Middle frontal gyrus (tissue), 1 donor: ENCODE data around the gene CRMP1.
A peak's percentile ranks its signal among the peaks of the same experiment; 100 is the strongest.

ENCODE experiments used
- DNase-seq: peaks from one replicate; pipeline ENCODE4 v3.0.0-alpha.2; 2015; ENCODE audit warnings: low spot score; ENCODE audit errors: extremely low spot score

Gene CRMP1

DNA sequence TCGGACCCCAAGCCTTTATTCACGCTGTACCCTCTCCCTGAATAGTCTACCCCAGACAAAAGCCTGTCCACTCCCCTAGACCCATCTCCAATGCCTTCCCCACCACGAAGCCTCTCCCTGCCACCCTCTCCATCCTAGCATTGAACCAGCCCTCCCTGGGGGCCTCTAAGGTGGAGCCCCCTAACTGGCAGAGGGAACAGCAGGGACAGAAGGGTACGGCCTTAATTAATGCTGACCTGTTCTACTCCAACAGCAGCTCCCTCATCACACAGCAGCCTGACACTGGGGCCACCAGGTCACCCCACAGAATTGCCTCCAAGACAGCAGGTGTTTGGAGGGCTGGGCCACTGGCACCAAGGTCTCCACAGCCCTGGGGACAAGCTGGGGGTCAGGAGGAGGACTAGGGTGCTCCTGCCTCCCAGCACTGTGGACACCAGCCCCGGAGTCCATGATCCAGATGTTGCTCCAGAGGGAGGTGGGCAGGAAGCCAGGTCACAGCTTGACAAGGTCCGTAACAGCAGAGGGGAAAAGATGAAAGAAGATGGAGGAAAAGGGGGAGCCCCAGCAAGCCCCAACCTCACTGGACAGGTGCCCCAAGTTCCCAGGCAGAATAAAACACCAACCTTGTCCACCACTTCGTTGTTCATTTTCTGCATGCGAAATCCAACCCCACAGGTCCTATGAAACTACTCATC lies 3.7 kb downstream of the CRMP1 start:
- no peak for DNase-seq

- peak; percentile 35 for DNase-seq
These were observed 4.5 kb downstream of the CRMP1 start for GRCh38 chr4:5888222-5889001.

DNA sequence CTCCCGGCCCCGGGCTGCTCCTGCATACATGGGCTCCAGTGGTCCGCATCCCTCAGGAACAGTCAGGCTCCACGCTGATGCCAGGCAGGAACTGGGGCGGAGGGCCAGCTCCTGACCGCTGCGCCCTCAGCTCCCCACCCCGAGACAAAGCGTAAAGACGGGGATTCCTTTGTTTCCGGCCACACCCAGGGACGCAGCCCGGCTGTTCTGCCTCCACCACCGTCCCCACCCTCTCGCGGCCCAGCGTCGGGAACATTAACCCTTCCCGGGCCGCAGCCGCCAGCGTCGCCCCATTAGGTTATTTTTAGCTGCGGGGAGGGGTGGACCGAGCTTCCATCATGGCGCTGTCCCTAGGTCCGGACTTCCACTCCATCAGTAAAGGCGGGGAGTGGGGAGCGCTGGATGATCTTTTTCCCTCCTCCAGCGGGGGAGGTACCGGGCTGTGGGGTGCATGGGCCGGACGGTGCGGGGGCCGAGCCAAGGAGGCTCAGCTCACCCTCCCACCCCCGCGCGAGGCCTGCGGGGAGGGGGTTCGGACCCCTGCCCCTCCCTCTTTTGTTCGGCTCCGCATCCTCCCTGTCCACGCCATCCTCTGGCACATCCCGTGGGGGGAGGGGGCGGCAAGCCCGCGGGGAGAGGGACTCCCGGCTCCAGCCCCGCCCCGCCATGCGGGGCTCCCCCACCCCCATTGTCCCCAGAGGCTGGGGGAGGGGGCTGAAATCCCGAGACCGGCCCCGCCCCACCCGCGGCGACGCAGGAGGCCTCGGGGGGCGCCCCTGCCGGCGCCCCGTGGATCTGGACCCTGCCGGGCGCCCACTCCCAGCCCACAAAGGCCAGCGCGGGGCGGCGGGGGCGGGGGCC lies 5.3 kb downstream of the CRMP1 start:
- DNase-seq: no peak

GRCh38 chr4:5887011-5887360 lies 5.9 kb downstream of the CRMP1 start:
- DNase-seq: no peak

DNA sequence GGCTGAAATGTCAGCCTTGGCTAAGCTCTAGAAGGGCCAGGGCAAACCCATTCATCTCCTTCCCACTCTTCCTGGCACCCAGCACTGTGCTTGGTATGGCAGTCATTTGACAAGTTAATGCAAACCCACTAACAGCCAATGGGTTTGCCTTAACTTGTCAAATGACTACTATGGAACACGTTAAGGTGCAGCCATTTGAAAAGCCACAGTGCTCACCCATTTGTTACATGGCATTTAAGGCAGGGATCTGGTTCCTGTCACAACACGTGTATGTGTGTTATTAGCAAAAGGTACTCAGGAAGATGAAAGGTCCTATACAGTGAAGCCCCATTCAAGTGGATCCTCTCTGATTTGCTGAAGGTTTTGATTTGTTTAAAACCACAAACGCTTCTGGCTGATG lies 7.2 kb downstream of the CRMP1 start:
- DNase-seq: no peak

DNA sequence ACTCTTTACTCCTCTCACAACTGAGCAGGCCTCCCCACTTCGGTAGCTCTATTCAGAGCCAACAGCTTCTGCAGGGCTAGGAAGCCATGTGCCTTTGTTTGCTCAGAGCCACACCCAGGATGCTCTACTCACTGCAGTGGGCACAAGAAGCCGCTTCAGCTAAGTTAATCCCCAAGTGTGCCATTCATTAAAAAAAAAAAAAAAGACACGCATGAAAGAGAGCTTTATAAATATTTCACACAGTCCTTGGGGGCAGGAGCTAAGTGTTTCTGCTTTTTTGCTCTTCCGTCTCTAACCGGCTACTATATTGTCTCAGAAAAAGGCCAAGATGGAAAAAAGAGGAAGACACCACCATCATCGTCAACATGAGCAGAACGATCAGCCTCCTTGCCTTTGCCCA lies 8.1 kb downstream of the CRMP1 start:
- DNase-seq: no peak

GRCh38 chr4:5883916-5884315 lies 9.0 kb downstream of the CRMP1 start:
- DNase-seq: no peak

DNA sequence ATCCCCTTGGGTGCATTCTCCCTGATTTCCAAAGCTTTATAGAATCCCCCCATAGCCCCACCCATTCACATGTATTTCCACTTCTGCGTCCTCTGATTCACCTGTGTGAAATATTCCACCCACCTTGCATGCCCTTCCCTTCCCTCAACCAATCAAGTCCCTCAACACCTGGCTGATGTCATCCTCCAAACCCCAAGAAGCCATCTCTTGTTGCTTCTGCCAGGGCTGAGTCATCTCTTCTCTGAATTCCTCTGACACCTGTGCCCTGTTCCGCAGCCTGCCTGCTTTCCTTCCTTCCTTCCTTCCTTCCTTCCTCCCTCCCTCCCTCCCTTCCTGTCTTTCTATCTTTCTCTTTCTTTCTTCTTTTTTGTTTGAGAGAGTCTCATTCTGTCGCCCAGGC lies 9.9 kb downstream of the CRMP1 start:
- DNase-seq: no peak

GRCh38 chr4:5881340-5881739 lies 11.5 kb downstream of the CRMP1 start:
- no peak for DNase-seq

GRCh38 chr4:5878359-5878758 lies 14.5 kb downstream of the CRMP1 start:
- no peak for DNase-seq

GRCh38 chr4:5877392-5877791 lies 15.5 kb downstream of the CRMP1 start:
- no peak for DNase-seq

DNA sequence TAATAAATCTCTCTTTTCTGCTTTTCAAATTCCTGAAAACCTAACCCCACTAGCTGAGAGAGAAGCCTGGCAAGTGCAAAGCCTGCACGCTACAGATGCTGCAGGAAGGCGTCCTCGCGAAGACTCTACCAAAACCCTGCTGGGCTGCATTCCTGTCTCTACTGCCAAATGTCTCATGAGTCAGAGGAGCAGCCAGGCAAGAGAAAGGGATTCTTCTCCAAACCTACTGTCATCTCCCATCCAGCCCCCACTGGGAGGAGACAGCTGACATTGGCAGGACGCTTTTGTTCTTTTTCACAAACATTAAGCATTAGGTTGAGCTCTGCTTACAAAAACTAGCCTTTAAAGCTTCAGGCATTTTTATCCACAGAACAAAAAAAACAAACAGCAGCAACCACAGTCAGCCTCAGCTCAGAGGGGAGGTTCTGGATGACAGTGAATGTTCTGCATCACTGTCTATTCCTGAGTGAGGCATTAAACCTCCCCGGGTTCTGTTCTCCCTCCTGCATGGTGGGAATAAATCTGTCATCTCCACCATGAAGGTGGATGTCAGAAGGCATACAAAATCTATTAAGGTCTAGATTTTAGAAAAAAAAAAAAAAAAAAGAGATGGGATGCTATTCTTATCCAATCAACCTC lies 18.0 kb downstream of the CRMP1 start:
- DNase-seq: peak; percentile 61

DNA sequence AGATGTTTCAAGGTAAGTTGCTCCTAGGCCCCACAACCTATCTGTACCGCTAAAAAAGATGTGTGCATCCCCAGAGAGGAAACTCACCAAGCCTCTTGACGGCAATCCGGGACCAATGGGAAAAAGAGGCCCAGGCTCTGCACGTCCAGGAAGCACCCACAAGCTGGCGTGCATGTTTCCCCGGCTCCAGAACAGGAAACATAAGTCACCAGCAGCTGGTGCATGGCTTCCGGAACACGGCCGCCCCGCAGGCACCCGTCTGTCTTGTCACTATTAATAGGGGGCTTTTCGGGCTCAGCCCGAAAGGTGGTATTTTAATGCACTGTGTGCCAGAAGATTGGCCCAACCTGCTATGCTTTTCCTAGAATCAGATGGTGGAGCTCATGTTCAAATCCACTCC lies 22.2 kb downstream of the CRMP1 start:
- DNase-seq: no peak

DNA sequence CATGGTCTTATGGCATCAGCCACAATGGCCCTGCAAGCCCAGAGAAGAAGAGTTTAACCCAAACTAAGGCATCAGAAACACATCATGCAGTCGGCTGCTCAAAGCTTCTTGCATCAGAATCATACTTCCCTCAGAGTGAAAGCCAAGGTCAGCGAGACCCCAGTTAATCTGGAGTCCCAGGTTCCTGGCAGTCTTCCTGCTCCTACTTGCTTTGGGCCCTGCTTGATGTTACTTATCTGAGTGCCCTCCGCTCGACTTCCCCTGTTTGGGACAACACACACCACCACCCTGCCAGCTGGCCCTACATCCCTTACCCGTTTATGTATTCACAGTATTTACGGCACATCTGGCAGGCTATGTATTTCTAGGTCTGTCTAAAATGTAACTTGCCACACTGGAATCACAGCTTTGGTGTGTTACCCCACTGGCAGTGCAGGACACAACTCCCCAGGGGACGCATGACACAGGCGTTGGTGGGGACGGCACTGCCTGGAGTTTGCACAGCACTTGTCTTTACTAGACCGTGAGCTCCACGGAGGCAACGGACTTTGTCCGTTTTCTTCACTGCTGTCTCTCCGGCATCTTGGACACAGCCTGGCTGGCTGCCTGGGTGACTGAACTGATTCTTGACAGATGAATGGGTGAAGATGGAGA lies 22.8 kb downstream of the CRMP1 start:
- DNase-seq: no peak

DNA sequence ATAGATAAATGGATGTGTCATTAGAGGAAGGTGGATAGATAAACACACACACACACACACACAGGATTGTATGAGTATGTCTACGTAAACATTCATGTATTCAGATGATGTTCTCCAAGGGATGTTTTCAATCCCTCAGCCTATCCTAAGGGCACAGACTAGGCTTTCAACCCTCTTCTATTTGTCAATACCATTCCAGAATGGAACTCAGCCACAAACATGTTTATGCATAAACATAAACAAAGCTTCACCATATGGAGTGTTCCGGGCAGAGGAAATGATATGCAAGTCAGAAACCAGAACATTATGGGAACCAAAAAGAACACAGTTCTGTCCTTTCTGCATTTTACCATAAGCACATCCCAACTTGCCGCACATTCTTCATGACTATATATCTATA lies 25.0 kb downstream of the CRMP1 start:
- DNase-seq: no peak

DNA sequence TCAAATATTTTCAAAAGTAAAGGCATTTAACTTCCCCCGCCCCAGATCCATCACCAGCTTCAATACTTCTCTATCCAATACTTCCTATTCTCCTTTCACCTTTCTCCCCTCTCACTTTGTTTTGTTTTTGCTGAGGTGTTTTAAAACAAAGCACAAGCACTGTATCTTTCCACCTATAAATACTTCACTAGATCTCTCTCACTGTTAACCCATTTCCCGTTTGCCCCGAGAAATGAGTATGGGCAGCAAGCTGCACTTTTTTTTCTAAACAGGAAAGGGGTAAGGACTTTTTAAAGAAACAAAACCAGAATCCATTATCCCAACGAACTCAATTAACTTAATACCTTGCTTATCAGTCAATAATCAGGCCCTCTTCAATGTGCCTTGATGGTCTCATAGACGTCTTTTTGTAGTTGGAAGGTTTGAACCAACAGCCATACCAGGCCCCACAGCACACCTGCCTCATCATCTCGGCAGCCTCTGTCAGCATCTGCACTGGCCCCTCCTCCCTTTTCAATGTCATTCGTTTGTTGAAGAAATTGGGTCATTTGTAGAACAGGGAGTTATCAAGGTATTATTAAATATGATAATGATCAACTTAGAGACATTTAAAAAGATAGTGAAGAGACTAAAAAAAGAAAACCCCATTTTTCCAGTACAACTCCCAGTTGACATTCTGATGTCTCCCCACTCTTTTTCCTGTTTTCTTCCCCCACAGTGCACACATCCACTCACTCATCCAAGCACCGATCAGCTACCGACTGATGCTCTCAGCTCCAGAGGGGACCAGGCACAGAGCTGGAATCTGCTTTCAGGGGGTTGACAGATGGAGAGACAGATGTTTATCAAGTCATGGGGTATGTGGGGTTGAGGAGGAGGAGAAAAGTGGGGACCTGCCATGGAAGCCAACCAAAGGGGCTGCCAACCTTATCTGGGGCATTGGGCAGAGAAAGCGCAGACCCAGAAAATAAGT lies 25.8 kb downstream of the CRMP1 start:
- no peak for DNase-seq

- no peak for DNase-seq
These were observed 26.8 kb downstream of the CRMP1 start for GRCh38 chr4:5865896-5866599.

DNA sequence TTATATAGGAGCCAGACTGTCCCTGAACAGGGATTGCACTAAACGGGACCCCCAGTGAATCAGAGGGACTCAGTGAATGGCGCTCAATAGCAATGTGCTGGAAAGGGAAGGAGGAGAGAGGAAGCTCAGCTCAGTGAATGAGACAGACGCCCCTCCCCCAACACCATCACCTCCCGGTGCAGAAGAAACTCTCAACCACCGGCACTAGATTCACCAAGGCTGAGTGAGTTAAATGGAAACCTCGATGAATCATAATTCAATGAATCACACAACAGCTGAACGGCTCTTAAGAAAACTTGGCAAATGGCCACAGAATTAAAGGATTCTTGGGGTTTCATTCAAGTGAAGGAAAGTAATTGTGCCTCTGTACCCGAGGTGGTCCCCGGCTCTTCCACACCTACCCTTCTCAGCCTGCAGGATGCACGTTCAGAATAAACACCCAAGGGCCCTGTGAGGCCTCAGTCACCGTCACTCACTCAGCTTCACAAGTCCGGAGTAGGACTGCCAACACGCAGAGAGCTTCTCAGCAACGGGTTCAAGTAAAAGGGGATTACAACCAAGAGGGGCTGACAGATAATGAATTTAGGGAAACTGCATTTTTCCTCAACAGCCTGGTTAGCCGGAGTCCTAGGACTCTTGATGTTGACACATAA lies 29.3 kb downstream of the CRMP1 start:
- DNase-seq: peak; percentile 20
